H1 (cell line): ENCODE results near the gene ZBTB22. TPM values are rescaled to one million over a fixed set of nuclear protein-coding genes. Genes with fewer than 3 reads are reported as not detected.

Experiments used
- ATF2 ChIP-seq: IDR thresholded peaks from 2 replicates; pipeline ENCODE4 v1.6.1; 2012; ENCODE audit warnings: low read length, inconsistent platforms
- BCL11A ChIP-seq, 2 experiments: IDR thresholded peaks; one replicate each; pipeline ENCODE4 v1.6.1; 2011; ENCODE audit warnings: low read depth in 2 of 2, low read length in 2 of 2, mild to moderate bottlenecking in 2 of 2
- CHD1 ChIP-seq: IDR thresholded peaks from 2 replicates; pipeline ENCODE4 v1.6.1; 2012; ENCODE audit warnings: low read depth, low read length, improper control_type of control experiment
- NANOG ChIP-seq: IDR thresholded peaks from 2 replicates; pipeline ENCODE4 v1.6.1; 2011; ENCODE audit warnings: low read length, low read depth, mild to moderate bottlenecking, inconsistent platforms; ENCODE audit not compliant: insufficient read depth, poor library complexity, severe bottlenecking
- RBBP5 ChIP-seq: IDR thresholded peaks from 2 replicates; pipeline ENCODE4 v1.7.1; 2012; ENCODE audit warnings: low read depth, mild to moderate bottlenecking, inconsistent platforms, low read length, moderate library complexity, borderline replicate concordance
- SP4 ChIP-seq: IDR thresholded peaks from 2 replicates; pipeline ENCODE4 v1.6.1; 2012; ENCODE audit warnings: low read length, inconsistent platforms
- SRF ChIP-seq: IDR thresholded peaks from 2 replicates; pipeline ENCODE4 v1.6.1; 2011; ENCODE audit warnings: mild to moderate bottlenecking, low read depth, low read length, moderate library complexity
- TEAD4 ChIP-seq: IDR thresholded peaks from 2 replicates; pipeline ENCODE4 v1.6.1; 2012; ENCODE audit warnings: low read depth, low read length, inconsistent platforms, mixed read lengths
- polyA plus RNA-seq, 7 experiments: library from polyadenylated mRNA; depleted of rRNA in 3 of 7; stranded (reverse) in 5 of 7; unstranded in 2 of 7; fragments of >200 nt in 5 of 7; fragments of 200-250 nt in 2 of 7; gene quantifications; 1 replicate in 5 of 7; 2 replicates in 1 of 7; 4 replicates in 1 of 7; pipeline versions ENCODE4 v1.2.1 to v1.2.3, GENCODE V29; 2011 to 2013; ENCODE audit warnings: missing spikeins in 2 of 7, mixed read lengths in 2 of 7
- total RNA-seq: library from RNA; stranded (reverse); fragmentation: NEBNext Ultra II Directional; extraction: Animal tissue kit (Norgen Biotek cat#: 25700); gene quantifications from 2 replicates; pipeline ENCODE4 v1.2.1, GENCODE V29; 2021

ZBTB22 gene
- total and polyA plus RNA-seq, 2 of the 8 experiments (the other 6 are each of a cell fraction or from before 2014, with no cell fraction given) = 7.4 to 9.9 TPM

GRCh38 chr6:33279971-33280511 lies 37.5 kb downstream of the ZBTB22 start (continued):
- TF ChIP-seq RBBP5 (no peak), SRF (no peak), SP4 (no peak), NANOG (no peak), ATF2 (no peak), TEAD4 (peak; percentile 28; the same call in 1 of the 2 replicates), BCL11A (IDR thresholded peaks at IDR 0.05; ENCODE audit: low read depth in 2 of 2, low read length in 2 of 2) (no peak), CHD1 (no peak)
